ENCODE data around the gene CDH16. TPM values are rescaled to one million over a fixed set of nuclear protein-coding genes. Genes with fewer than 3 reads are reported as not detected.
A peak's percentile ranks its signal among the peaks of the same experiment; 100 is the strongest.
"Not testable (repeated sequence)": the region's sequence is repeated elsewhere in the genome, so short reads cannot be mapped to it uniquely, and the experiment has no call there.

CDH16 gene
- total and polyA plus RNA-seq, 2 experiments from 2014 or later, result not detected

DNA sequence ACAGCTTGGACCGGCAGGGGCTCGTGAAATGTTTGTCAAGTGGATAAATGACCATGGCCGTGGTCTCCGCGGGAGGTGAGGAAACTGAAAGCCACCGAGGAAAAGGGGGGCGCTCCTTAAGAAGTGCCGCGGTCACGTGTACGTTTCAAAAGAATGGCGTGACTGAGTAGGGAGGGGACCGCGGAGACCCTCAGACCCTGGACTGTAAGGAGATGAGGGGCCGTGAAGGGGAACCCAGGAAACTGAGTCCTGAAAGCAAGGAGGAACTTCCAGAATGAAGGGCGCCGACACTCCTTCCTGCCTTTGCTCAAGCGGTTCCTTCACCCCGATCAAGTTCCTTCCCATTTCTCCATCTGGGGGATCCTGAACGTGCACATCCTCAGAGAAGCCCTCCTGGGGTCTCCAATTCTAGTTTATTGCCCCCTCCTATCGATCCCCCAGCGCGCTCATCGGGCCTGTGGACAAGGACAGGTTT lies 16.2 kb upstream of the CDH16 start:
- not testable (repeated sequence) for H4K20me1 ChIP-seq (replicated peaks; ENCODE audit: insufficient read depth)
- peaks cover 12% of the 10 kb centered on the region for H3K4me1 Mint-ChIP-seq
- 0 out of 2 replicates have a peak overlapping the region, but pooled peaks have one; percentile 67 for H3K27ac Mint-ChIP-seq

GRCh38 chr16:66934138-66934838 lies 15.6 kb upstream of the CDH16 start, which contains the start of gene CIAO2B:
TSS of gene CIAO2B (minus strand) at chr16:66934402. CDS start at chr16:66934364, 38 bp downstream.
- peak within 1 kb of the TSS; percentile 98 for H3K4me3 Mint-ChIP-seq
- H3K27ac Mint-ChIP-seq, result peak within 1 kb of the TSS; percentile 87
- Histone ChIP-seq H4K20me1 (replicated peaks; ENCODE audit: insufficient read depth) (peaks cover 10% of the 10 kb centered on the region), H3K27ac (ENCODE audit: low read depth) (no peak within 1 kb of the TSS), H3K79me2 (replicated peaks; ENCODE audit: insufficient read depth) (peaks cover 3% of the 10 kb centered on the region; the same call in 1 of the 2 replicates), H3K36me3 (ENCODE audit: insufficient read depth) (no peaks in the 10 kb centered on the region), H3F3A (replicated peaks; ENCODE audit: low read depth) (0 out of 2 replicates have a peak, but pooled peaks cover 6% of the 10 kb centered on the region), H3K9me2 (ENCODE audit: insufficient read depth) (no peaks in the 10 kb centered on the region), H2AFZ (peak within 1 kb of the TSS; percentile 93), H3K27me3 (ENCODE audit: insufficient read depth) (peaks cover 27% of the 10 kb centered on the region), H3K4me3 (peak within 1 kb of the TSS; percentile 91), H3K4me1 (ENCODE audit: insufficient read depth) (peaks cover 8% of the 10 kb centered on the region), H3K4me2 (peak within 1 kb of the TSS; percentile 96)
- peaks cover 38% of the 10 kb centered on the region for H3K27me3 Mint-ChIP-seq (ENCODE audit: insufficient read depth, low read depth, poor library complexity)
- ATAC-seq (peak; percentile 85), DNase-seq (ENCODE audit: low spot score) (peak; percentile 85)
- peaks cover 12% of the 10 kb centered on the region for H3K4me1 Mint-ChIP-seq
- no peaks in the 10 kb centered on the region for H3K9me3 Mint-ChIP-seq
- peaks cover 5% of the 10 kb centered on the region; the same call in 1 of the 3 replicates for H3K36me3 Mint-ChIP-seq (ENCODE audit: low read depth)
- no peak for TF ChIP-seq ZNF114 (CRISPR knock-in tag; IDR thresholded peaks at IDR 0.05)
- TF ChIP-seq, protein P1, sequence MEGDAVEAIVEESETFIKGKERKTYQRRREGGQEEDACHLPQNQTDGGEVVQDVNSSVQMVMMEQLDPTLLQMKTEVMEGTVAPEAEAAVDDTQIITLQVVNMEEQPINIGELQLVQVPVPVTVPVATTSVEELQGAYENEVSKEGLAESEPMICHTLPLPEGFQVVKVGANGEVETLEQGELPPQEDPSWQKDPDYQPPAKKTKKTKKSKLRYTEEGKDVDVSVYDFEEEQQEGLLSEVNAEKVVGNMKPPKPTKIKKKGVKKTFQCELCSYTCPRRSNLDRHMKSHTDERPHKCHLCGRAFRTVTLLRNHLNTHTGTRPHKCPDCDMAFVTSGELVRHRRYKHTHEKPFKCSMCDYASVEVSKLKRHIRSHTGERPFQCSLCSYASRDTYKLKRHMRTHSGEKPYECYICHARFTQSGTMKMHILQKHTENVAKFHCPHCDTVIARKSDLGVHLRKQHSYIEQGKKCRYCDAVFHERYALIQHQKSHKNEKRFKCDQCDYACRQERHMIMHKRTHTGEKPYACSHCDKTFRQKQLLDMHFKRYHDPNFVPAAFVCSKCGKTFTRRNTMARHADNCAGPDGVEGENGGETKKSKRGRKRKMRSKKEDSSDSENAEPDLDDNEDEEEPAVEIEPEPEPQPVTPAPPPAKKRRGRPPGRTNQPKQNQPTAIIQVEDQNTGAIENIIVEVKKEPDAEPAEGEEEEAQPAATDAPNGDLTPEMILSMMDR (conservative IDR thresholded peaks at IDR 0.05; ENCODE audit: low read depth in 2 of 2), result no peak
- TF ChIP-seq, protein P2, sequence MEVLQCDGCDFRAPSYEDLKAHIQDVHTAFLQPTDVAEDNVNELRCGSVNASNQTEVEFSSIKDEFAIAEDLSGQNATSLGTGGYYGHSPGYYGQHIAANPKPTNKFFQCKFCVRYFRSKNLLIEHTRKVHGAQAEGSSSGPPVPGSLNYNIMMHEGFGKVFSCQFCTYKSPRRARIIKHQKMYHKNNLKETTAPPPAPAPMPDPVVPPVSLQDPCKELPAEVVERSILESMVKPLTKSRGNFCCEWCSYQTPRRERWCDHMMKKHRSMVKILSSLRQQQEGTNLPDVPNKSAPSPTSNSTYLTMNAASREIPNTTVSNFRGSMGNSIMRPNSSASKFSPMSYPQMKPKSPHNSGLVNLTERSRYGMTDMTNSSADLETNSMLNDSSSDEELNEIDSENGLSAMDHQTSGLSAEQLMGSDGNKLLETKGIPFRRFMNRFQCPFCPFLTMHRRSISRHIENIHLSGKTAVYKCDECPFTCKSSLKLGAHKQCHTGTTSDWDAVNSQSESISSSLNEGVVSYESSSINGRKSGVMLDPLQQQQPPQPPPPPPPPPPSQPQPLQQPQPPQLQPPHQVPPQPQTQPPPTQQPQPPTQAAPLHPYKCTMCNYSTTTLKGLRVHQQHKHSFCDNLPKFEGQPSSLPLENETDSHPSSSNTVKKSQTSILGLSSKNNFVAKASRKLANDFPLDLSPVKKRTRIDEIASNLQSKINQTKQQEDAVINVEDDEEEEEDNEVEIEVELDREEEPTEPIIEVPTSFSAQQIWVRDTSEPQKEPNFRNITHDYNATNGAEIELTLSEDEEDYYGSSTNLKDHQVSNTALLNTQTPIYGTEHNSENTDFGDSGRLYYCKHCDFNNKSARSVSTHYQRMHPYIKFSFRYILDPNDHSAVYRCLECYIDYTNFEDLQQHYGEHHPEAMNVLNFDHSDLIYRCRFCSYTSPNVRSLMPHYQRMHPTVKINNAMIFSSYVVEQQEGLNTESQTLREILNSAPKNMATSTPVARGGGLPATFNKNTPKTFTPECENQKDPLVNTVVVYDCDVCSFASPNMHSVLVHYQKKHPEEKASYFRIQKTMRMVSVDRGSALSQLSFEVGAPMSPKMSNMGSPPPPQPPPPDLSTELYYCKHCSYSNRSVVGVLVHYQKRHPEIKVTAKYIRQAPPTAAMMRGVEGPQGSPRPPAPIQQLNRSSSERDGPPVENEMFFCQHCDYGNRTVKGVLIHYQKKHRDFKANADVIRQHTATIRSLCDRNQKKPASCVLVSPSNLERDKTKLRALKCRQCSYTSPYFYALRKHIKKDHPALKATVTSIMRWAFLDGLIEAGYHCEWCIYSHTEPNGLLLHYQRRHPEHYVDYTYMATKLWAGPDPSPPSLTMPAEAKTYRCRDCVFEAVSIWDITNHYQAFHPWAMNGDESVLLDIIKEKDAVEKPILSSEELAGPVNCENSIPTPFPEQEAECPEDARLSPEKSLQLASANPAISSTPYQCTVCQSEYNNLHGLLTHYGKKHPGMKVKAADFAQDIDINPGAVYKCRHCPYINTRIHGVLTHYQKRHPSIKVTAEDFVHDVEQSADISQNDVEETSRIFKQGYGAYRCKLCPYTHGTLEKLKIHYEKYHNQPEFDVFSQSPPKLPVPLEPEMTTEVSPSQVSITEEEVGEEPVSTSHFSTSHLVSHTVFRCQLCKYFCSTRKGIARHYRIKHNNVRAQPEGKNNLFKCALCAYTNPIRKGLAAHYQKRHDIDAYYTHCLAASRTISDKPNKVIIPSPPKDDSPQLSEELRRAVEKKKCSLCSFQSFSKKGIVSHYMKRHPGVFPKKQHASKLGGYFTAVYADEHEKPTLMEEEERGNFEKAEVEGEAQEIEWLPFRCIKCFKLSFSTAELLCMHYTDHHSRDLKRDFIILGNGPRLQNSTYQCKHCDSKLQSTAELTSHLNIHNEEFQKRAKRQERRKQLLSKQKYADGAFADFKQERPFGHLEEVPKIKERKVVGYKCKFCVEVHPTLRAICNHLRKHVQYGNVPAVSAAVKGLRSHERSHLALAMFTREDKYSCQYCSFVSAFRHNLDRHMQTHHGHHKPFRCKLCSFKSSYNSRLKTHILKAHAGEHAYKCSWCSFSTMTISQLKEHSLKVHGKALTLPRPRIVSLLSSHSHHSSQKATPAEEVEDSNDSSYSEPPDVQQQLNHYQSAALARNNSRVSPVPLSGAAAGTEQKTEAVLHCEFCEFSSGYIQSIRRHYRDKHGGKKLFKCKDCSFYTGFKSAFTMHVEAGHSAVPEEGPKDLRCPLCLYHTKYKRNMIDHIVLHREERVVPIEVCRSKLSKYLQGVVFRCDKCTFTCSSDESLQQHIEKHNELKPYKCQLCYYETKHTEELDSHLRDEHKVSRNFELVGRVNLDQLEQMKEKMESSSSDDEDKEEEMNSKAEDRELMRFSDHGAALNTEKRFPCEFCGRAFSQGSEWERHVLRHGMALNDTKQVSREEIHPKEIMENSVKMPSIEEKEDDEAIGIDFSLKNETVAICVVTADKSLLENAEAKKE (CRISPR knock-in tag; IDR thresholded peaks at IDR 0.05), result no peak
- TF ChIP-seq, protein P3, sequence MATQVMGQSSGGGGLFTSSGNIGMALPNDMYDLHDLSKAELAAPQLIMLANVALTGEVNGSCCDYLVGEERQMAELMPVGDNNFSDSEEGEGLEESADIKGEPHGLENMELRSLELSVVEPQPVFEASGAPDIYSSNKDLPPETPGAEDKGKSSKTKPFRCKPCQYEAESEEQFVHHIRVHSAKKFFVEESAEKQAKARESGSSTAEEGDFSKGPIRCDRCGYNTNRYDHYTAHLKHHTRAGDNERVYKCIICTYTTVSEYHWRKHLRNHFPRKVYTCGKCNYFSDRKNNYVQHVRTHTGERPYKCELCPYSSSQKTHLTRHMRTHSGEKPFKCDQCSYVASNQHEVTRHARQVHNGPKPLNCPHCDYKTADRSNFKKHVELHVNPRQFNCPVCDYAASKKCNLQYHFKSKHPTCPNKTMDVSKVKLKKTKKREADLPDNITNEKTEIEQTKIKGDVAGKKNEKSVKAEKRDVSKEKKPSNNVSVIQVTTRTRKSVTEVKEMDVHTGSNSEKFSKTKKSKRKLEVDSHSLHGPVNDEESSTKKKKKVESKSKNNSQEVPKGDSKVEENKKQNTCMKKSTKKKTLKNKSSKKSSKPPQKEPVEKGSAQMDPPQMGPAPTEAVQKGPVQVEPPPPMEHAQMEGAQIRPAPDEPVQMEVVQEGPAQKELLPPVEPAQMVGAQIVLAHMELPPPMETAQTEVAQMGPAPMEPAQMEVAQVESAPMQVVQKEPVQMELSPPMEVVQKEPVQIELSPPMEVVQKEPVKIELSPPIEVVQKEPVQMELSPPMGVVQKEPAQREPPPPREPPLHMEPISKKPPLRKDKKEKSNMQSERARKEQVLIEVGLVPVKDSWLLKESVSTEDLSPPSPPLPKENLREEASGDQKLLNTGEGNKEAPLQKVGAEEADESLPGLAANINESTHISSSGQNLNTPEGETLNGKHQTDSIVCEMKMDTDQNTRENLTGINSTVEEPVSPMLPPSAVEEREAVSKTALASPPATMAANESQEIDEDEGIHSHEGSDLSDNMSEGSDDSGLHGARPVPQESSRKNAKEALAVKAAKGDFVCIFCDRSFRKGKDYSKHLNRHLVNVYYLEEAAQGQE (IDR thresholded peaks at IDR 0.05; ENCODE audit: unreplicated experiment), result no peak
- TF ChIP-seq NANOG (IDR thresholded peaks at IDR 0.05; ENCODE audit: borderline replicate concordance), result no peak
- TF ChIP-seq STAT1 (IDR thresholded peaks at IDR 0.05; ENCODE audit: unreplicated experiment), result no peak
- TF ChIP-seq EZH2 (IDR thresholded peaks at IDR 0.05; ENCODE audit: low read depth, unreplicated experiment), result peak; percentile 9
- TF ChIP-seq JUNB (IDR thresholded peaks at IDR 0.05; ENCODE audit: unreplicated experiment), result no peak
- peak; percentile 88 for TF ChIP-seq POLR2AphosphoS5 (IDR thresholded peaks at IDR 0.05; ENCODE audit: low read depth)

More for the DNA sequence above, 16.2 kb upstream of the CDH16 start:
- Histone ChIP-seq H3K4me3 (peak overlapping the region; percentile 91), H2AFZ (peak overlapping the region; percentile 93), H3K27me3 (ENCODE audit: insufficient read depth) (peaks cover 27% of the 10 kb centered on the region), H3K4me2 (peak overlapping the region; percentile 96)
- ATAC-seq, result peak; percentile 6; the same call in 1 of the 3 replicates
- not testable (repeated sequence) for H3K27ac ChIP-seq (ENCODE audit: low read depth); H3F3A ChIP-seq (replicated peaks; ENCODE audit: low read depth); H3K36me3 Mint-ChIP-seq (ENCODE audit: low read depth); H3K9me3 Mint-ChIP-seq; H3K79me2 ChIP-seq (replicated peaks; ENCODE audit: insufficient read depth); H3K9me2 ChIP-seq (ENCODE audit: insufficient read depth); H3K36me3 ChIP-seq (ENCODE audit: insufficient read depth); DNase-seq (ENCODE audit: low spot score); H3K4me1 ChIP-seq (ENCODE audit: insufficient read depth)
- TF ChIP-seq EZH2 (IDR thresholded peaks at IDR 0.05; ENCODE audit: low read depth, unreplicated experiment), result peak; percentile 9
- Mint-ChIP-seq H3K4me3 (peak overlapping the region; percentile 98), H3K27me3 (ENCODE audit: insufficient read depth, low read depth, poor library complexity) (peaks cover 36% of the 10 kb centered on the region)

Data from GM23338 (cell line).